ENCODE data around the gene KIF16B.

DNA sequence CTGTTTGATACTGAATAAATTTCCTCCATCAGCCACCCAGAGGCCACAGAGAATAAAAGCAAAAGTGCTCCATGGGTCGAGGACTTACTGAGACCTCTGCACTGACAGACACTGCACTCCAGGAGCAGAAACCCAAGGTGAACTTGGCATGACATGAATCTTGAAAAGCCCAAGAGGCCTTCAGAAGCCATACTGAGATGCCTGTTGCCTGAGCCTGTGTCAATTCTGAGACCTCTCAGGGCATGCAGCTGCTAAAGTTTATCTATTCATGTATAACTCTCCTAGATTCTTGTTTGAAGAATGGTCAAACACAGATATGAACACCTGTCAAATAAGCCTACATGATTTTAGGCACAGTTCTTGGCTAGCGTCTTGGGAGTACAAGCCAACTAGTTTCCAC lies 145.7 kb downstream of the KIF16B start:
- TF ChIP-seq, protein P1, sequence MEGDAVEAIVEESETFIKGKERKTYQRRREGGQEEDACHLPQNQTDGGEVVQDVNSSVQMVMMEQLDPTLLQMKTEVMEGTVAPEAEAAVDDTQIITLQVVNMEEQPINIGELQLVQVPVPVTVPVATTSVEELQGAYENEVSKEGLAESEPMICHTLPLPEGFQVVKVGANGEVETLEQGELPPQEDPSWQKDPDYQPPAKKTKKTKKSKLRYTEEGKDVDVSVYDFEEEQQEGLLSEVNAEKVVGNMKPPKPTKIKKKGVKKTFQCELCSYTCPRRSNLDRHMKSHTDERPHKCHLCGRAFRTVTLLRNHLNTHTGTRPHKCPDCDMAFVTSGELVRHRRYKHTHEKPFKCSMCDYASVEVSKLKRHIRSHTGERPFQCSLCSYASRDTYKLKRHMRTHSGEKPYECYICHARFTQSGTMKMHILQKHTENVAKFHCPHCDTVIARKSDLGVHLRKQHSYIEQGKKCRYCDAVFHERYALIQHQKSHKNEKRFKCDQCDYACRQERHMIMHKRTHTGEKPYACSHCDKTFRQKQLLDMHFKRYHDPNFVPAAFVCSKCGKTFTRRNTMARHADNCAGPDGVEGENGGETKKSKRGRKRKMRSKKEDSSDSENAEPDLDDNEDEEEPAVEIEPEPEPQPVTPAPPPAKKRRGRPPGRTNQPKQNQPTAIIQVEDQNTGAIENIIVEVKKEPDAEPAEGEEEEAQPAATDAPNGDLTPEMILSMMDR (IDR thresholded peaks at IDR 0.05): no peak
- no peak for TF ChIP-seq POLR2A (IDR thresholded peaks at IDR 0.05)
